CD8-positive, alpha-beta memory T cell (primary cell): ENCODE data around the gene BLID. TPM values are rescaled to one million over a fixed set of nuclear protein-coding genes. Genes with fewer than 3 reads are reported as not detected.

Source experiments
- CTCF ChIA-PET: fragments of 350-600 bp; sonication (Branson Sonifier 250); formaldehyde crosslinking; loops from one replicate; lab custom pipeline; 2021; ENCODE audit warnings: antibody characterized with exemption; lab: Charles Lee
- POLR2A ChIA-PET: fragments of 350-600 bp; sonication (Branson Sonifier 250); formaldehyde crosslinking; loops from one replicate; lab custom pipeline; 2021; ENCODE audit warnings: antibody characterized with exemption; lab: Charles Lee
- DNase-seq, 5 donors: peaks; one replicate each; pipeline versions ENCODE4 v3.0.0 to v3.0.0-alpha.2; 2020 to 2022; ENCODE audit warnings: mixed read lengths in 1 of 5
- H3K27ac ChIP-seq: one replicate; pipeline ENCODE4 v1.7.0; 2013; ENCODE audit warnings: low read depth, mild to moderate bottlenecking, low read length, moderate library complexity
- H3K27me3 ChIP-seq: 2 replicates; pipeline ENCODE4 v1.7.0; 2013; ENCODE audit warnings: low read length, mild to moderate bottlenecking; ENCODE audit not compliant: insufficient read depth, poor library complexity, severe bottlenecking
- H3K36me3 ChIP-seq: 2 replicates; pipeline ENCODE4 v1.7.0; 2013; ENCODE audit warnings: mild to moderate bottlenecking, low read length, moderate library complexity; ENCODE audit not compliant: insufficient read depth
- H3K4me1 ChIP-seq: 2 replicates; pipeline ENCODE4 v1.7.0; 2013; ENCODE audit warnings: mild to moderate bottlenecking, low read length, moderate library complexity; ENCODE audit not compliant: insufficient read depth
- H3K4me3 ChIP-seq: 2 replicates; pipeline ENCODE4 v1.7.0; 2013; ENCODE audit warnings: mild to moderate bottlenecking, low read length
- H3K9me3 ChIP-seq: 2 replicates; pipeline ENCODE4 v1.7.0; 2013; ENCODE audit warnings: mild to moderate bottlenecking, low read length
- H3K27ac Mint-ChIP-seq, 8 donors: one replicate each; pipeline ENCODE4 v1.8.0; 2020 to 2021; ENCODE audit warnings: mixed read lengths in 8 of 8, mild to moderate bottlenecking in 6 of 8, inconsistent platforms in 3 of 8, moderate library complexity in 3 of 8
- H3K27me3 Mint-ChIP-seq, 2 donors: one replicate each; pipeline ENCODE4 v1.8.0; 2020 to 2021; ENCODE audit warnings: mixed read lengths in 2 of 2, mild to moderate bottlenecking in 1 of 2, moderate library complexity in 1 of 2
- H3K36me3 Mint-ChIP-seq, 3 donors: one replicate each; pipeline ENCODE4 v1.8.0; 2020 to 2021; ENCODE audit warnings: mixed read lengths in 3 of 3, inconsistent platforms in 1 of 3, mild to moderate bottlenecking in 1 of 3
- H3K4me1 Mint-ChIP-seq, 3 donors: one replicate each; pipeline ENCODE4 v1.8.0; 2020 to 2021; ENCODE audit warnings: mixed read lengths in 3 of 3, inconsistent platforms in 1 of 3, mild to moderate bottlenecking in 1 of 3
- H3K4me3 Mint-ChIP-seq, 7 donors: one replicate each; pipeline ENCODE4 v1.8.0; 2020 to 2021; ENCODE audit warnings: mixed read lengths in 7 of 7, mild to moderate bottlenecking in 6 of 7, moderate library complexity in 4 of 7, inconsistent platforms in 2 of 7
- H3K9me3 Mint-ChIP-seq, 5 donors: one replicate each; pipeline ENCODE4 v1.8.0; 2020 to 2022; ENCODE audit warnings: mixed read lengths in 5 of 5, mild to moderate bottlenecking in 3 of 5, moderate library complexity in 2 of 5, inconsistent platforms in 1 of 5
- polyA plus RNA-seq: library from polyadenylated mRNA; unstranded; fragments of 300-500 nt; fragmentation: Illumina TruSeq; gene quantifications from one replicate; pipeline ENCODE4 v1.2.3, GENCODE V29; 2021
- total RNA-seq, 2 experiments: library from RNA; stranded (reverse); gene quantifications; one replicate each; pipeline ENCODE4 v1.2.3, GENCODE V29; 2021

The BLID gene
- total and polyA plus RNA-seq, 3 experiments from 2014 or later = not detected

DNA sequence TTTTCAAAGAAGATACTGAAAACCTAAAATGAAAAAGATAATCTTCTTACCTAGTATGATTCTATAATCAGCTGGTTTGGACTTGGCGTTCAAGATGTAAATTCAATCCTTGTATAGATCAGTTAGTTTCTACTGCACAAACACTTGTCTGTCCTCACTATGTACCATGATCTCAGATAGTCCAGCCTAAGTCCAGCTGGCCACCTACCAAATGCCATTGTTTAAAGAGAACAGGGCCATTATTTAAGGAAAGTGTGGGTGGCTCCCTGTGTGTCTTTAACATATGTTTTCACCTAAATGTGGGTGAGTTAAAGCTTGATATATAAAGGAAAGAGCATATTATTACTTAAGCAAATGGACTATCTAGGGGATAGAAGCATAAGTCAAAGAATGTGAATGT, 38.6 kb downstream of the BLID start:
- Histone ChIP-seq H3K27ac (no peak overlapping the region), H3K4me1 (no peaks in the 10 kb centered on the region), H3K27me3 (no peaks in the 10 kb centered on the region), H3K36me3 (no peaks in the 10 kb centered on the region), H3K4me3 (no peak overlapping the region), H3K9me3 (no peaks in the 10 kb centered on the region)
- no peaks in the 10 kb centered on the region for H3K27me3 Mint-ChIP-seq
- H3K9me3 Mint-ChIP-seq = no peaks in the 10 kb centered on the region
- no peak overlapping the region for H3K4me3 Mint-ChIP-seq
- no peak for DNase-seq
- CTCF ChIA-PET = no interaction called here
- H3K4me1 Mint-ChIP-seq = no peaks in the 10 kb centered on the region
- H3K36me3 Mint-ChIP-seq = no peaks in the 10 kb centered on the region
- H3K27ac Mint-ChIP-seq = no peak overlapping the region
- POLR2A ChIA-PET = no interaction called here

DNA sequence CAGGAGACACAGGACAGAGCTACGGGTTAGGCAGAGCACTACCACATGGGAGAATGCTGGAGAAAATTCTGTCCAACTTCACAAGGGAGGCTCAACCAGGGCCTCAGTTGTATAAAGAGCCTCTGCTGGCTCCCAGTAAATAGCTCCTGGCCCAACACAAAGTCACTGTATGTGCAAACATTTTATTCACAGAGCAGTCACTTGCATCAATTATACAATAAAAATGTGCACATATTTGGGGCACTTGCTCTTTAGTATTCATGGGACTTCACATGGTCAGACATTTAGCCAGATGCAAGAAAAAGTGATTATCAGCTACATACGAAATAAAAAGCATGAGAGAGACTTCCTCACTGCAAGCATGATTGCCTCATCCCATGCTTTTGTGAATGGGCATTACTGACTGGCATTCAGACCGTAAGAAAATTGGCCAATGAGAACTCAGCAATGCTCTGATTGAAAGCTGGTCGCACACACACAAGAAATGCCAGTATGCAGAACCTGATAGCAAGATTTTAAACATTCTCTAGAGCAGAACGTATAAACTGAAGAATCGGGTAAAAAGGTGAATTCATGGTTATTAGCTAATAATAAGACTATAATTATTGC, 39.4 kb downstream of the BLID start:
- DNase-seq = no peak
- Histone ChIP-seq H3K27me3 (no peaks in the 10 kb centered on the region), H3K4me3 (no peak overlapping the region), H3K4me1 (no peaks in the 10 kb centered on the region), H3K9me3 (no peaks in the 10 kb centered on the region), H3K27ac (no peak overlapping the region), H3K36me3 (no peaks in the 10 kb centered on the region)
- H3K4me3 Mint-ChIP-seq = no peak overlapping the region
- no peak overlapping the region for H3K27ac Mint-ChIP-seq
- H3K27me3 Mint-ChIP-seq = no peaks in the 10 kb centered on the region
- ChIA-PET CTCF (no interaction called here), POLR2A (no interaction called here)
- H3K9me3 Mint-ChIP-seq = no peaks in the 10 kb centered on the region
- H3K4me1 Mint-ChIP-seq = no peaks in the 10 kb centered on the region
- H3K36me3 Mint-ChIP-seq = no peaks in the 10 kb centered on the region

GRCh38 chr11:122075016-122075415, 41.0 kb downstream of the BLID start:
- Mint-ChIP-seq H3K4me1 (no peaks in the 10 kb centered on the region), H3K27me3 (peaks cover 0 to 1% of the 10 kb centered on the region in 2 donors), H3K27ac (no peak overlapping the region), H3K36me3 (no peaks in the 10 kb centered on the region), H3K9me3 (no peaks in the 10 kb centered on the region), H3K4me3 (no peak overlapping the region)
- Histone ChIP-seq H3K27ac (no peak overlapping the region), H3K9me3 (no peaks in the 10 kb centered on the region), H3K36me3 (no peaks in the 10 kb centered on the region), H3K4me3 (no peak overlapping the region), H3K4me1 (no peaks in the 10 kb centered on the region), H3K27me3 (no peaks in the 10 kb centered on the region)
- ChIA-PET POLR2A (no interaction called here), CTCF (no interaction called here)
- no peak for DNase-seq

DNA sequence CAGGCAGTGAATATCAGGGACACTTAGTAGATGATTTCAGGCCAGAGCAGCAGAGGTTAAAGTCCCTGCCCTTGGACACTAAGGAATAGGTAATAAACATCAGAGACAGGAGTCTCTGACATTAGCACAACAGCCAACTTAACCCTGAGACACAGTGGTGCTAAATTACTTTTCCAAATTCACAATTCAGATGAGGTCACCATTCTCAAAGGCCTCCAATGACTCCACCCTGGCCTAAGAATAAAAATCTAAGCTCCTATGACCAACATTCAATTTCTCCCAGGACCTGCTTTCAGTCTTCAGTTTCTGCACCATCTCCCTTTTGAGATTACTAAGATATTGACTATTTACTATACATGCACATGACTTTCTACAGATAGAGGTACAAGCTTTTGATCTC, 42.0 kb downstream of the BLID start:
- H3K27ac Mint-ChIP-seq = no peak overlapping the region
- ChIA-PET CTCF (no interaction called here), POLR2A (no interaction called here)
- no peaks in the 10 kb centered on the region for H3K4me1 Mint-ChIP-seq
- peaks cover 0 to 2% of the 10 kb centered on the region in 2 donors for H3K27me3 Mint-ChIP-seq
- Histone ChIP-seq H3K4me1 (no peaks in the 10 kb centered on the region), H3K4me3 (no peak overlapping the region), H3K9me3 (no peaks in the 10 kb centered on the region), H3K36me3 (no peaks in the 10 kb centered on the region), H3K27me3 (no peaks in the 10 kb centered on the region), H3K27ac (no peak overlapping the region)
- no peak overlapping the region for H3K4me3 Mint-ChIP-seq
- DNase-seq = no peak
- H3K36me3 Mint-ChIP-seq = no peaks in the 10 kb centered on the region
- no peaks in the 10 kb centered on the region for H3K9me3 Mint-ChIP-seq

DNA sequence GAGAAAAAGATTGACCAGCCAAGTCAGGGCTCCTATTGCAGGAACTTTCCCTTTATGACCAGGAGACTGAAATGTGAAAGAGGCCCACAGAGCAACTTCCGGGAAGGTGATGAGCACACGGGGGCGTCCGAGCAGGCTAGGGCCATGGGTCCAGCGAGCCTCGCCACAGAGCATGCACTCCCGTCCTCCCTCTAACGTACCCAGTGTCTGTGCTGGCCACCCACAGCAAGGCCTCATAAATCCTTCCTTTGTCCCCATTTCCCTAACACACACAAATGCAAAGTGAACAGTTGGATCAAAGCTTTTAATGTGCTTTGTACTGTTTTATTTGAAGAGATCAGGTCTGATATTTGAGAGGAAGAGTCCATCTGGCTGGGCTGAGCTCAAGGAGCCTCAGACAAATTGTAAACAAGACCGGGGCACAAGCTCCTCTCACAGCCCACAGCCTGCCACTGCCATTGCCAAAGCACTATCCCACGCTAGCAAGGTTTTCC, 44.3 kb downstream of the BLID start:
- Mint-ChIP-seq H3K36me3 (no peaks in the 10 kb centered on the region), H3K27ac (no peak overlapping the region), H3K4me1 (no peaks in the 10 kb centered on the region), H3K9me3 (no peaks in the 10 kb centered on the region), H3K4me3 (no peak overlapping the region), H3K27me3 (peaks cover 0 to 2% of the 10 kb centered on the region in 2 donors)
- ChIA-PET POLR2A (no interaction called here), CTCF (no interaction called here)
- DNase-seq = no peak
- no peak overlapping the region for H3K4me3 ChIP-seq
- no peaks in the 10 kb centered on the region for H3K4me1 ChIP-seq
- no peak overlapping the region for H3K27ac ChIP-seq
- no peaks in the 10 kb centered on the region for H3K9me3 ChIP-seq
- no peaks in the 10 kb centered on the region for H3K27me3 ChIP-seq
- no peaks in the 10 kb centered on the region for H3K36me3 ChIP-seq

GRCh38 chr11:122069707-122070360, 46.2 kb downstream of the BLID start:
- Mint-ChIP-seq H3K27me3 (peaks cover 0 to 6% of the 10 kb centered on the region in 2 donors), H3K4me1 (no peaks in the 10 kb centered on the region), H3K36me3 (no peaks in the 10 kb centered on the region), H3K9me3 (no peaks in the 10 kb centered on the region), H3K27ac (no peak overlapping the region), H3K4me3 (no peak overlapping the region)
- no peak for DNase-seq
- no peaks in the 10 kb centered on the region for H3K9me3 ChIP-seq
- no peaks in the 10 kb centered on the region for H3K36me3 ChIP-seq
- no peaks in the 10 kb centered on the region for H3K27me3 ChIP-seq
- CTCF ChIA-PET = no interaction called here
- H3K4me1 ChIP-seq = no peaks in the 10 kb centered on the region
- no peak overlapping the region for H3K4me3 ChIP-seq
- POLR2A ChIA-PET = no interaction called here
- H3K27ac ChIP-seq = no peak overlapping the region

- Mint-ChIP-seq H3K27me3 (peaks cover 0 to 6% of the 10 kb centered on the region in 2 donors), H3K27ac (no peak overlapping the region), H3K4me3 (no peak overlapping the region), H3K4me1 (no peaks in the 10 kb centered on the region), H3K9me3 (no peaks in the 10 kb centered on the region), H3K36me3 (no peaks in the 10 kb centered on the region)
- Histone ChIP-seq H3K36me3 (no peaks in the 10 kb centered on the region), H3K4me3 (no peak overlapping the region), H3K27ac (no peak overlapping the region), H3K4me1 (no peaks in the 10 kb centered on the region), H3K27me3 (no peaks in the 10 kb centered on the region), H3K9me3 (no peaks in the 10 kb centered on the region)
- DNase-seq = no peak
- POLR2A ChIA-PET = no interaction called here
- CTCF ChIA-PET = no interaction called here
These were observed 47.2 kb downstream of the BLID start for GRCh38 chr11:122068837-122069236.

DNA sequence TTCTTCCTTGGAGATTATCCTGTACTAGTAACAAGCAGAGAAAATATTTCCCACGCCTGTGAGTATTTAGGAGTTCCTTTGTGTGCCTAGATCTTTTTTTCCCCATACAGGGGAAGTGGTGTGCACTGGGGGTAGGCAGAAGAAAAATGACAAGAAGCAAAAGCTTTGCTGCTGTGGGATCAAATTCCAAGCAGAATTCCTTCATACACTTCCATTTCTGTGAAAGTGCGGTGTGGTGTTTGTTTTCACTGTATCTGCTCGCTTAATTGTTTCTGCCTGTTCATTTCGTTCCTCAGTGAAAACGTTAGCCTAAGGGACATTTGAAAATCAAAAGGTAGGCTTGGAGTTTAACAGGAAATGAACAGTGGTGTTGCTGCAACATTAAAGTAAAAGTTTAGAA, 47.9 kb downstream of the BLID start:
- CTCF ChIA-PET = no interaction called here
- Histone ChIP-seq H3K27me3 (no peaks in the 10 kb centered on the region), H3K4me3 (no peak overlapping the region), H3K36me3 (no peaks in the 10 kb centered on the region), H3K27ac (no peak overlapping the region), H3K4me1 (no peaks in the 10 kb centered on the region), H3K9me3 (no peaks in the 10 kb centered on the region)
- H3K36me3 Mint-ChIP-seq = no peaks in the 10 kb centered on the region
- H3K4me1 Mint-ChIP-seq = no peaks in the 10 kb centered on the region
- no peak for DNase-seq
- POLR2A ChIA-PET = no interaction called here
- H3K27ac Mint-ChIP-seq = no peak overlapping the region
- no peak overlapping the region for H3K4me3 Mint-ChIP-seq
- no peaks in the 10 kb centered on the region for H3K9me3 Mint-ChIP-seq
- H3K27me3 Mint-ChIP-seq = peaks cover 0 to 6% of the 10 kb centered on the region in 2 donors
